ENCODE data around the gene ODAM.
"Not testable (repeated sequence)": the region's sequence is repeated elsewhere in the genome, so short reads cannot be mapped to it uniquely, and the experiment has no call there.

The ODAM gene

GRCh38 chr4:70221818-70222217 is 26.3 kb downstream of the ODAM start:
- not testable (repeated sequence) for DNase-seq (ENCODE audit: low read depth in 2 of 2)

DNA sequence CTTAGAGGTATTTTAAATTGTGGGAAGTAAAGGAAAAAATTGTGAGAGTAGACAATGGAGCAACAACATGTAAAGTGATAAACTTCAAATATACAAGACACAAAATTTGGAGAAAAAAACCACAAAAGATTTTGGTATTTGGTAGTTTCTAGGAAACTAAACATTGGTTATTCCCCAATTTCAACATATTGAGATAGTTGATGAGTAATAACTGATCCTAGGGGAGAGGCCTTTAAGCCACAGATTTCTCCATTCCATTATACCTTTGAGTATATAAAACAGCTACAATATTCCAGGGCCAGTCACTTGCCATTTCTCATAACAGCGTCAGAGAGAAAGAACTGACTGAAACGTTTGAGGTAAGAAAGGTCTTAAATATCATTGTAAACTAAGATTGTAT is 30.3 kb downstream of the ODAM start, which contains the start of gene FDCSP:
Gene FDCSP, plus strand, starts transcription at position 301 of the 400 bp plus-strand sequence. CDS start 5,071 bp downstream, outside the sequence.
- no peak for DNase-seq (ENCODE audit: low read depth in 2 of 2)

DNA sequence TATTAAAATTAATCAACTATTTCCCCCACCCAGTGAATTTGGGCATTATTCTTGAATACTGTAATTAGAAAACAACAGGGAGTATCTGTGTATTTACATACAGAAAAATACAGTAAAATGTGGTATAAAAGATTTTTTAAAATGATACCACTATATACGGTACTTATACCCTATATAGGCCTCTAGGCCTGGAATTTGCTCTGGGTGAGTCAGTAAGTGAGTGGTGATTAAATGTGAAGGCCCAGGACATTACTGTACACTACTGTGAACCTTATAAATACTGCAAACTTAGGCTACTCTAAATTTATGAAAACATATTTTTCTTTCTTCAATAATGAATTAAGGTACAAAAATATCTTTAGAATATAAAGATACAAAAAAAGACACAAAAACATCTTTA is 40.6 kb downstream of the ODAM start:
- DNase-seq (ENCODE audit: low read depth in 2 of 2), result no peak

DNA sequence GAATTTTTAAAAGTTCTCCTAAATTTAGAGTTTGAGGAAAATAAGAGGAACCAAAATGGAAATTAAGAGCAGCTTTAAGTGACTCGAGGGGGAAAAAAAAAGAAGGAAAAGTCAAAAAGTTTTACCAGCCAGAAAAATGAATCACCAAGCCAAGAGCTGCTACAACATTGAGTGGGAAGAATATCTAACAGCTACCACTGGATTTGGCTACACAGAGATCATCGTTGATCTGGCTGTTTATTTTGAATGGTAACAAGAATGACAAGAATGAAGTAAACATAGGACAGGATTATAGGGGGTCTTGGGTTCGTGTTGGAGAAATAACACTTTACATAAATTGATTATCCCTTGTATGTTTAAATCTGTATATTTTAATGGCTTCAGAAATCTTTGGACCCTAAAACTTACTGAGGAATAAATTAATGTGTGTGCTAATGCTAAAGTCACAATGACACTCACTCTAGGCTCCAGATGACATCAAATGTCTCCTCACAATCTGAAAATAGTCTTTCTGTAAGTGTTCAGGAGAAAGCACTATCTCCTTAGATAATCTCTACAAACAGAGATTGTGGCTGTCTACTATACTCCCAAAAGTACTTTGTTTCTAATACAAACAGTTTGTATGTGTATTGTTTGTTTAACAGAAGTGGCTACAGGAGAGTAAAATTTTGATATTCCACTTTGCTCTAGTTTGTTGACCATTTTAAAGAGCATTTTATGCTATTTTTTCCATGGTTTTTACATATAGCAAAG is 43.8 kb downstream of the ODAM start:
- no peak for DNase-seq (ENCODE audit: low read depth in 2 of 2)

DNA sequence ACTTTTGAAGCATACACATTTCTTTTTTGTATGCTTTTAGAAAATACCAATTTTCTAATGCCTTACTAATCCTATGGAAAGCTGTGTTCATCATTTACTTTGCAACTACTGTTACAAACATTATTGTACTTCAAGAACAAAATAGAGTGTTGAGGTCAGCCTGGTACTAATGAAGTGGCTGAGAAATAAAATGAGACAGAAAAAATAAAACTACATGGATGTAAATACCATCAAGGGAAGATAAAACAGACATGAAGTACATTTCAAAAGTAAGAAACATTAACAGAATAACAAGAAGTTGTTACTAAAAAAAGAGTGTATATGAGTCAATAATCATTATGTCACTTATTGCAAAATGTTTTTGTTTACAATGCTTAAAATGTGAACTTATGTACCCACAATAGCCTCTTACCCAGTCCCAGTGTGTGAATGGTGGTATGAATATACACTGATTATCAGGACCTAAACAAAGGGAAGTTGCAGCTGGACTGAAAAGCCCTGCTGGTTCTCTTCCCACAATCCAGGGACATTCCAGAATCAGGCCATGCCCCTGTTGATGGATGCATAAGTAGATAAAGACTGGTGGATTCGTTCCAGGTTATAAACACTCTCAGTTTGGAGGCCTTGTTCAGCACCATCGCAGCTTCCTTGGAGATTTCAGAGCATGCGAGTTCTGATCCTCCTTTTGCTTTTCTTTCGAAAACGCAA is 44.5 kb downstream of the ODAM start:
- no peak for DNase-seq (ENCODE audit: low read depth in 2 of 2)

DNA sequence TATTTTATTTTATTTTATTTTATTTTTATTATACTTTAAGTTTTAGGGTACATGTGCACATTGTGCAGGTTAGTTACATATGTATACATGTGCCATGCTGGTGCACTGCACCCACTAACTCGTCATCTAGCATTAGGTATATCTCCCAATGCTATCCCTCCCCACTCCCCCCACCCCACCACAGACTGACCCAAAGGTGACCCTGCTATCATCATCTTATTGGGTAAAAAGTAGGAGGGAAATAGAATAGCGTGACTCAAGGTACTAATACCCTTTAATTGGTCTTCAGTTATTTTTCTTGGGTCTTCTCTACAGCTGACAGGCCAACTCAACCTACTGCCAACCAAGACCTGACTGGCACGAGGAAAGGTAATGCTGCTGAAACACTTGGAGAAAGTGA is 46.8 kb downstream of the ODAM start, which contains the start of gene CSN3:
Gene CSN3, plus strand, starts transcription at position 301 of the 400 bp plus-strand sequence. CDS start 2,223 bp downstream, outside the sequence.
- DNase-seq (ENCODE audit: low read depth in 2 of 2), result not testable (repeated sequence)

GRCh38 chr4:70243091-70243490 is 47.6 kb downstream of the ODAM start:
- DNase-seq (ENCODE audit: low read depth in 2 of 2), result no peak

DNA sequence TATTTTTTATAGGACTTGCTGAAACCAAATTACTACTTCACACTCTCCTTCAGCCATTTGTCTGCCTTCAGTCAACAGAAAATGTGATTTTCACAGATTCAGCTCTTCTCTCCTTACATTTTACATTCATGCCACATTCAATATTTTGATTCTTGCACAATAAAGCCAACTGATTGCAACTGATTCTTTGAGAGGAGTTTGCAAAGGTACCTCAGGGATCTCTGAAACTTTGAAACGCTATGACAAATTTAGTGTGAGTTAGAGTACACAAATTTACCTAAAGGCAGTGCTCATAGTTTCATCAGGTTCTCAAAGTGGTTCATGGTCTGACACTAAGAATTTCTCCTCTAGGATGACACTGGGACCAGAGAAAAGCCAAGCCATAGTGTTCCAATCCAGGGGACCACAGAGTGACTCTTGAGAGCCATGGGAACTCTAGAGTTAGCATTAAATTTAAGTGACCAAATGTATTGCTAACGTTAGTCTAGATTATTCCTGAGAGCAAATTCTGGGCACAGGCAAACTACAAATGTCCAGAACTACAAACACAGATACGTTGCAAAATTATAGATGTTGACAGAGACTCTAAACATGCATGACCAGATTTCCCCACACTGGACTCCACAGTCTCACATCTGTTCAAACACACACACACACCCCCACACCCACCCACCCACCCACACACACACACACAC is 55.9 kb downstream of the ODAM start:
- DNase-seq (ENCODE audit: low read depth in 2 of 2), result no peak

GRCh38 chr4:70251945-70252277 is 56.4 kb downstream of the ODAM start:
- DNase-seq (ENCODE audit: low read depth in 2 of 2), result no peak

Measured in stimulated activated CD8-positive, alpha-beta memory T cell treated with anti-CD3 and anti-CD28 coated beads, Interleukin-2, amount 100 ng/mL, for 48 hours (primary cell).